Endothelial cell of umbilical vein (primary cell): Measurements from ENCODE around the gene ENOX2. TPM values are rescaled to one million over a fixed set of nuclear protein-coding genes. Genes with fewer than 3 reads are reported as not detected.

Source experiments
- BruUV-seq: library from RNA; stranded (reverse); fragments of 400-500 nt; replicated peaks from 2 replicates; lab custom pipeline; 2021; lab: Mats Ljungman, UMichigan
- CTCF ChIA-PET: fragments of 300-600, 350-600 bp; sonication (Branson Sonifier 250); formaldehyde crosslinking; loops from one replicate; lab custom pipeline; 2021; ENCODE audit warnings: antibody characterized with exemption, inconsistent platforms; lab: Charles Lee
- POLR2A ChIA-PET: fragments of 300-600, 350-600 bp; sonication (Branson Sonifier 250); formaldehyde crosslinking; loops from one replicate; lab custom pipeline; 2021; ENCODE audit warnings: antibody characterized with exemption, inconsistent platforms; lab: Charles Lee
- DNase-seq: peaks from one replicate; pipeline ENCODE4 v3.0.0-alpha.2; 2011; ENCODE audit warnings: low read depth, low spot score
- FAIRE-seq: peaks from 2 replicates; lab custom pipeline; 2011; peaks lifted over from hg19 to GRCh38; lab: Jason Lieb, UNC
- H2AFZ ChIP-seq: 2 replicates; pipeline ENCODE4 v1.6.0; 2012; ENCODE audit warnings: low read depth, low read length, control low read depth, inconsistent platforms
- H3K27ac ChIP-seq: 2 replicates; pipeline ENCODE4 v1.5.1; 2011; ENCODE audit warnings: low read depth, mild to moderate bottlenecking, control low read depth, low read length, moderate library complexity; ENCODE audit not compliant: insufficient read depth
- H3K27me3 ChIP-seq, 2 experiments: 2 replicates each; pipeline versions ENCODE4 v1.6.0 to v1.6.1; 2011; ENCODE audit warnings: low read length in 2 of 2, mixed read lengths in 1 of 2; ENCODE audit not compliant: control insufficient read depth in 2 of 2, insufficient read depth in 2 of 2
- H3K36me3 ChIP-seq, 2 experiments: 2 replicates in 1 of 2; 3 replicates in 1 of 2; pipeline ENCODE4 v1.5.1; 2011; ENCODE audit warnings: low read length in 2 of 2, mild to moderate bottlenecking in 1 of 2, moderate library complexity in 1 of 2; ENCODE audit not compliant: control insufficient read depth in 2 of 2, insufficient read depth in 2 of 2; ENCODE audit errors: extremely low read depth in 1 of 2
- H3K4me1 ChIP-seq: 3 replicates; pipeline ENCODE4 v1.5.1; 2011; ENCODE audit warnings: mild to moderate bottlenecking, low read length; ENCODE audit not compliant: control insufficient read depth, insufficient read depth; ENCODE audit errors: extremely low read depth
- H3K4me2 ChIP-seq: 2 replicates; pipeline ENCODE4 v1.6.1; 2011; ENCODE audit warnings: low read length, control low read depth, mixed read lengths; ENCODE audit not compliant: insufficient read depth
- H3K4me3 ChIP-seq, 3 experiments: fragments of 200-600 bp in 1 of 3; sonication (generic), shearing (Covaris generic) in 1 of 3; replicated peaks in 1 of 3; 2 replicates each; pipeline ENCODE4 v1.5.1; 2011 to 2016; ENCODE audit warnings: control low read depth in 3 of 3, low read length in 3 of 3, mild to moderate bottlenecking in 2 of 3, inconsistent platforms in 1 of 3, low read depth in 1 of 3, moderate library complexity in 1 of 3; ENCODE audit not compliant: insufficient read depth in 1 of 3
- H3K79me2 ChIP-seq: 2 replicates; pipeline ENCODE4 v1.6.0; 2012; ENCODE audit warnings: low read length, inconsistent platforms; ENCODE audit not compliant: control insufficient read depth, insufficient read depth
- H3K9ac ChIP-seq: replicated peaks from 2 replicates; pipeline ENCODE3; 2011; ENCODE audit warnings: low read length, control low read depth; ENCODE audit not compliant: insufficient read depth; ENCODE audit errors: extremely low read depth
- H3K9me1 ChIP-seq: replicated peaks from 3 replicates; pipeline ENCODE4 v1.6.0; 2011; ENCODE audit warnings: mild to moderate bottlenecking, low read length; ENCODE audit not compliant: control insufficient read depth, insufficient read depth; ENCODE audit errors: extremely low read depth
- H3K9me3 ChIP-seq: replicated peaks from 2 replicates; pipeline ENCODE4 v1.5.1; 2012; ENCODE audit warnings: low read length, inconsistent platforms; ENCODE audit not compliant: control insufficient read depth, insufficient read depth
- H4K20me1 ChIP-seq: replicated peaks from 2 replicates; pipeline ENCODE3; 2011; ENCODE audit warnings: mild to moderate bottlenecking, low read length; ENCODE audit not compliant: control insufficient read depth, insufficient read depth; ENCODE audit errors: extremely low read depth
- EZH2 ChIP-seq: IDR thresholded peaks from 2 replicates; pipeline ENCODE4 v1.6.1; 2012; ENCODE audit warnings: borderline replicate concordance, low read depth, mild to moderate bottlenecking, moderate library complexity, low read length, inconsistent platforms; ENCODE audit not compliant: severe bottlenecking
- FOS ChIP-seq: IDR thresholded peaks from 2 replicates; pipeline ENCODE4 v1.6.1; 2011; ENCODE audit warnings: mild to moderate bottlenecking, low read length, moderate library complexity, borderline replicate concordance; ENCODE audit not compliant: insufficient read depth
- GATA2 ChIP-seq: IDR thresholded peaks from 2 replicates; pipeline ENCODE4 v1.7.0; 2011; ENCODE audit warnings: low read depth, mild to moderate bottlenecking, moderate library complexity, mixed read lengths, low read length; ENCODE audit not compliant: insufficient read length, insufficient read depth
- JUN ChIP-seq: IDR thresholded peaks from 2 replicates; pipeline ENCODE4 v1.6.1; 2011; ENCODE audit warnings: borderline replicate concordance, low read depth; ENCODE audit not compliant: insufficient read length, insufficient read depth
- MYC ChIP-seq: IDR thresholded peaks from one replicate; pipeline ENCODE4 v1.6.1; 2011; ENCODE audit warnings: mild to moderate bottlenecking, low read depth, low read length
- POLR2A ChIP-seq: IDR thresholded peaks from 2 replicates; pipeline ENCODE4 v1.6.1; 2012; ENCODE audit warnings: low read depth, mild to moderate bottlenecking, control low read depth, low read length
- POLR2AphosphoS5 ChIP-seq: IDR thresholded peaks from 2 replicates; pipeline ENCODE4 v1.6.1; 2012; ENCODE audit warnings: low read depth, mild to moderate bottlenecking, control low read depth, low read length, moderate library complexity; ENCODE audit not compliant: insufficient read depth
- dilution Hi-C: fragments of 300-500 bp; cut with MboI; formaldehyde crosslinking; loops from one replicate; pipeline ENCODE4 v1.15.0; 2019; ENCODE audit warnings: low sequenced_read_pairs; ENCODE audit not compliant: extremely low pct_ligation_motif_present
- intact Hi-C: fragments of 100-400 bp; cut with micrococcal nuclease; formaldehyde crosslinking; loops from one replicate; pipeline ENCODE4 v1.10.0; 2022
- polyA plus RNA-seq, 4 experiments: library from polyadenylated mRNA; depleted of rRNA in 3 of 4; stranded (reverse) in 3 of 4; unstranded in 1 of 4; fragments of >200 nt; gene quantifications; 2 replicates each; pipeline versions ENCODE4 v1.2.1 to v1.2.3, GENCODE V29; 2011 to 2012; ENCODE audit warnings: missing spikeins in 1 of 4
- total RNA-seq: library from RNA; stranded (reverse); gene quantifications from 2 replicates; pipeline ENCODE4 v1.2.3, GENCODE V29; 2021
- TF ChIP-seq, protein P1 (sequence below): IDR thresholded peaks from 2 replicates; pipeline ENCODE4 v1.6.1; 2011; ENCODE audit not compliant: insufficient read depth, insufficient read length
- TF ChIP-seq, protein P2 (sequence below), 2 donors: IDR thresholded peaks; 1 replicate in 1 of 2; 2 replicates in 1 of 2; pipeline ENCODE4 v1.5.1; 2011; ENCODE audit warnings: low read length in 2 of 2, mild to moderate bottlenecking in 2 of 2, moderate library complexity in 2 of 2, control low read depth in 1 of 2, inconsistent platforms in 1 of 2, low read depth in 1 of 2; ENCODE audit not compliant: insufficient read depth in 1 of 2; ENCODE audit errors: extremely low read depth in 1 of 2

ENOX2 gene
- total and polyA plus RNA-seq, 2 donors (not counting 3 experiments of a cell fraction or from before 2014, with no cell fraction given), result 5.5 to 13.1 TPM

DNA sequence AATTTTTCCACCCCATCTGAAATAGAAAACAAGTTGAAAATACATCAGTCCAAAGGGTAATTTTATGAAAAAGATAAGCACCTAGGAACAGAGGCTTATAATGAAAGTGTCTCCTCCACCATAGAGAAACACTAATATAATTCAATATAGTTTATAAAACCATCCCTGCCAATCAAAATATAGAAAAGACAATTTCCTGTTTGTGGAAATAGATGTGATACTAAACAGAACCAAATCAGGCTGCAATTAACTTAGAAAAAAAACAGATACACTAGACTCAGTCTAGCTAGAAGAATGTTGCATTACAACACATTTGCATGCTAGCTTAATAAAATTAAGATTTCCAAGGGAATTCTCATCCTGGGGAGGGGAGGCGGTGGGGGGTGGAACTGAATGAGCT, 68.2 kb downstream of the ENOX2 start:
- Histone ChIP-seq H3K27me3 (no peaks in the 10 kb centered on the region), H3K9me1 (no peaks in the 10 kb centered on the region), H2AFZ (no peak overlapping the region), H3K79me2 (no peaks in the 10 kb centered on the region), H3K4me2 (no peak overlapping the region), H3K4me3 (no peak overlapping the region), H3K4me1 (peaks cover 4% of the 10 kb centered on the region), H3K9me3 (no peaks in the 10 kb centered on the region), H3K9ac (no peak overlapping the region), H3K27ac (no peak overlapping the region), H4K20me1 (no peaks in the 10 kb centered on the region), H3K36me3 (no peaks in the 10 kb centered on the region)
- FAIRE-seq, result no peak
- TF ChIP-seq, protein P1, sequence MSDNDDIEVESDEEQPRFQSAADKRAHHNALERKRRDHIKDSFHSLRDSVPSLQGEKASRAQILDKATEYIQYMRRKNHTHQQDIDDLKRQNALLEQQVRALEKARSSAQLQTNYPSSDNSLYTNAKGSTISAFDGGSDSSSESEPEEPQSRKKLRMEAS, result no peak
- TF ChIP-seq FOS, result no peak
- TF ChIP-seq JUN, result no peak
- no peak for TF ChIP-seq POLR2AphosphoS5
- intact Hi-C loops (no loop called here), dilution Hi-C loops (no loop called here)
- no peak for DNase-seq
- no TSS peak for BruUV-seq
- ChIA-PET POLR2A (no interaction called here), CTCF (no interaction called here)

DNA sequence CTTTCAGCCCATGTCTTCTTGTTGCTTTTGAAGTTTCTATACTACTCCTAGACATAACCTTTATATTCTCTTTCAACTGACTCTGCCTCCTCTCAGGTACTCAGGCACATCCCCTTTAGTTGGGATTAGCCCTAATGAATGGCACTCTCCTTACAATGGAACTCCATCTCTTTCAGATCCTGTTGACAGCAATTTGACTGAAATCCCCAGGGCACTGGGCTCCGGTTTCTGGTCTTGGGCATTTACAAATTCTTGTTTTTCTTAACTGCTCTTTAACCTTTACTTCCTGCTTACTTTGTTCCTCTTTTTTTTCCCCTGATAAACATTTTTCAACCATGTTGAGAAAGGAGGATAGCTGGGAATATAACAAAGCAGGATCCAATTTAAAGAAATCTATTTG, 68.9 kb downstream of the ENOX2 start:
- H3K27ac ChIP-seq, result no peak overlapping the region
- H3K9me3 ChIP-seq, result no peaks in the 10 kb centered on the region
- dilution Hi-C loops (no loop called here), intact Hi-C loops (no loop called here)
- H4K20me1 ChIP-seq, result no peaks in the 10 kb centered on the region
- no peaks in the 10 kb centered on the region for H3K79me2 ChIP-seq
- no peaks in the 10 kb centered on the region for H3K9me1 ChIP-seq
- no TSS peak for BruUV-seq
- ChIA-PET CTCF (no interaction called here), POLR2A (no interaction called here)
- FAIRE-seq, result peak; percentile 42
- peaks cover 4% of the 10 kb centered on the region for H3K4me1 ChIP-seq
- peak; percentile 1 for DNase-seq
- no peaks in the 10 kb centered on the region for H3K36me3 ChIP-seq
- H3K4me2 ChIP-seq, result no peak overlapping the region
- no peak overlapping the region for H2AFZ ChIP-seq
- no peaks in the 10 kb centered on the region for H3K27me3 ChIP-seq
- H3K4me3 ChIP-seq, result no peak overlapping the region
- no peak overlapping the region for H3K9ac ChIP-seq
- no peak for TF ChIP-seq JUN
- TF ChIP-seq EZH2, result no peak
- TF ChIP-seq FOS, result no peak
- TF ChIP-seq POLR2AphosphoS5, result no peak
- TF ChIP-seq MYC, result no peak
- TF ChIP-seq, protein P2, sequence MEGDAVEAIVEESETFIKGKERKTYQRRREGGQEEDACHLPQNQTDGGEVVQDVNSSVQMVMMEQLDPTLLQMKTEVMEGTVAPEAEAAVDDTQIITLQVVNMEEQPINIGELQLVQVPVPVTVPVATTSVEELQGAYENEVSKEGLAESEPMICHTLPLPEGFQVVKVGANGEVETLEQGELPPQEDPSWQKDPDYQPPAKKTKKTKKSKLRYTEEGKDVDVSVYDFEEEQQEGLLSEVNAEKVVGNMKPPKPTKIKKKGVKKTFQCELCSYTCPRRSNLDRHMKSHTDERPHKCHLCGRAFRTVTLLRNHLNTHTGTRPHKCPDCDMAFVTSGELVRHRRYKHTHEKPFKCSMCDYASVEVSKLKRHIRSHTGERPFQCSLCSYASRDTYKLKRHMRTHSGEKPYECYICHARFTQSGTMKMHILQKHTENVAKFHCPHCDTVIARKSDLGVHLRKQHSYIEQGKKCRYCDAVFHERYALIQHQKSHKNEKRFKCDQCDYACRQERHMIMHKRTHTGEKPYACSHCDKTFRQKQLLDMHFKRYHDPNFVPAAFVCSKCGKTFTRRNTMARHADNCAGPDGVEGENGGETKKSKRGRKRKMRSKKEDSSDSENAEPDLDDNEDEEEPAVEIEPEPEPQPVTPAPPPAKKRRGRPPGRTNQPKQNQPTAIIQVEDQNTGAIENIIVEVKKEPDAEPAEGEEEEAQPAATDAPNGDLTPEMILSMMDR (IDR thresholded peaks at IDR 0.05; ENCODE audit: extremely low read depth in 1 of 2, insufficient read depth in 1 of 2, low read depth in 1 of 2, low read length in 2 of 2), result no peak
- no peak for TF ChIP-seq POLR2A
- TF ChIP-seq, protein P1, result no peak
- no peak for TF ChIP-seq GATA2
